ENCODE data around the gene RPTOR.

RPTOR gene

DNA sequence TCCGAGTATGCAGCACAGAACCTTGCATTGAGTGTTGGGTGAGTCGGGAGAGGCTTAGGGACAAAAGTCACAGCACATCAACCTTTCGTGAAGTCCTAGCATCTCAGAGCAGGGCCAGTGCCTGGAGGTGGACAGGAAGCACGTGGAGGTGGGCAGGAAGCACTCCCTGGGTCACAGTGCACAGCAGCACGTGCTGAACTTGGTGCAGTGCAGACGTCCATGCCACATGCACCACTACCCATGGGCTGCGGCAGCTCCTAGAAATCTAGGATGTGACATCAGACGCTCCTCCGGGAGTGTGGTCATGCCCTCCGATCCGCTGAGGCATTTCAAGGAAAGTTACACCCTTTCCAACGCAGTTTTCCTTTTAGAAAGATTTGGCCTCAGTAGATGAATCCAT lies 363.6 kb downstream of the RPTOR start:
- FAIRE-seq (no peak), DNase-seq (ENCODE audit: insufficient read length, low spot score) (no peak)
- TF ChIP-seq POLR2A (IDR thresholded peaks at IDR 0.05; ENCODE audit: low read depth, low read length) = no peak

DNA sequence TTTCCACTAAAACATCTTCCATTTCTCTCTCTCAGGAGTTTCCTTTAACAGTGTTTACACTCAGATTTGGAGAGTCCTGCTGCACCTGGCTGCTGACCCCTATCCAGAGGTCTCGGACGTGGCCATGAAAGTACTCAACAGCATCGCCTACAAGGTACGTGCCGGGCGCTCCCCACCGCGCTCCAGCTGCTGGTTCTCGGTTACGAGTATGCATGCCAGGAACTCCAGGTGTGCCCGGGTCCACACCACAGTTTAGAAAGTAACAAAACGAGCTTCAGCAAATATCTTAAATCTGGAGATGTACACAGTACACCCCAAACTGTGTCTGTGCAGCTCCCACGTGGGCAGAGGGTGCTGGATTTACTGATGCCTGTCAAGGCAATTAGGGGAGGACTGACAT lies 364.1 kb downstream of the RPTOR start:
- no peak for FAIRE-seq
- no peak for TF ChIP-seq POLR2A (IDR thresholded peaks at IDR 0.05; ENCODE audit: low read depth, low read length)

DNA sequence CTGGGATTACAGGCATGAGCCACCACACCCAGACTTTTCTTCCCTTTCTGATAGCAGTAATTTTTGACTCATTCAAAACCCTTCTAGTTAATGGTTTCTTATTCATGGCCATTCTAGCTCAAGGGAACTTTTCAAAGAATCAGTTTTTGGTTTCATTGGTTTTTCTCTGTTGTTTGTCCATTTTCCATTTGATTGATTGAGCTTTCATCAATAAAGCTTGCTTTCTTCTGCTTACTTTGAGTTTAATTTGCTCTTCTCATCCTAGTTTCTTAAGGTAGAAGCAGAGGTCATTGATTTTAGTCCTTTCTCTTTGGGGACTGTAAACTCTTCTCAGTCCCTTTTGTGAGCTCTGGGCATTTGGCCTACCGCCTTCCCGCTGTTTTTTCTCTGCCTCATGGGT lies 365.0 kb downstream of the RPTOR start:
- DNase-seq (ENCODE audit: insufficient read length, low spot score) (no peak), FAIRE-seq (no peak)
- TF ChIP-seq POLR2A (IDR thresholded peaks at IDR 0.05; ENCODE audit: low read depth, low read length) = no peak

More for the DNA sequence above, 364.1 kb downstream of the RPTOR start:
- DNase-seq (ENCODE audit: insufficient read length, low spot score) = no peak

DNA sequence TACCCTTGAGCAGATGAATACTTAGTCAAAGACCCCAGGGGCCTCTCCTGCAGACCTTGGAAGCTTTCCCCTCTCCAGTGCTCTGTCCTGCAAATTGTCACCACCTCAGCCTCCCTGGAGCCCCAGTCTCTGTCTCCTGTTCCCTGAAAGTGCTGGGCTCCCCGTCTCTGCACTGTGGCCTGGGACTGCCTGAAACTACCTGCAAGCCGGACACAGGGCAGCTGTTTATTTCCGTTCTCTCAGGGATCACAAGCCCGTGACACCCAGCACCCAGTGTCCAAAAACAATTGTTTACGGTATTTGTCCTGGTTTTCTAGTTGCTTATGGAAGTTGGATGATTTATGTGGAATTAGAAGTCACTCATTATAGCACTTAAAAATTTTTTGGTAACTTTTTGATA lies 365.4 kb downstream of the RPTOR start:
- DNase-seq (ENCODE audit: insufficient read length, low spot score) (no peak), FAIRE-seq (no peak)
- no peak for TF ChIP-seq POLR2A (IDR thresholded peaks at IDR 0.05; ENCODE audit: low read depth, low read length)

DNA sequence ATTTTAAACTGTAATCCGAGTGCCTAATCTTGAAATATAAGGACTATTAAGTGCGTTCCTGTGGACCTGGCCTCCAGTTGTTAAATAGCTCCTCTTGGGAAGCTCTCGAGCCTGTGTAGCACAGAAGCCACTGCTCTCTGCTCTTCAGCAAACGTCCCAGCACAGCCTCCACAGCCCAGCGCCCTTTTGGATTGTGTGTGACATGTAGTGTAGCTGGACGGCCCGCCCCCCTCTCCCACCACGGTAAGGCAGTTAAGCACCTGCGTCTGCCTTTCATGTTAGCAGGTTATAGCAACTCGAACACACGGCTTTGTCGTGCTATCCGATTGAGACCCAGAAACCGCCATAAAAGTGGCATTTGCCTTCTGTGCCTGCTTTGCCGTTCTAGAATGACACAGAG lies 367.8 kb downstream of the RPTOR start:
- FAIRE-seq (no peak), DNase-seq (ENCODE audit: insufficient read length, low spot score) (no peak)
- no peak for TF ChIP-seq POLR2A (IDR thresholded peaks at IDR 0.05; ENCODE audit: low read depth, low read length)

DNA sequence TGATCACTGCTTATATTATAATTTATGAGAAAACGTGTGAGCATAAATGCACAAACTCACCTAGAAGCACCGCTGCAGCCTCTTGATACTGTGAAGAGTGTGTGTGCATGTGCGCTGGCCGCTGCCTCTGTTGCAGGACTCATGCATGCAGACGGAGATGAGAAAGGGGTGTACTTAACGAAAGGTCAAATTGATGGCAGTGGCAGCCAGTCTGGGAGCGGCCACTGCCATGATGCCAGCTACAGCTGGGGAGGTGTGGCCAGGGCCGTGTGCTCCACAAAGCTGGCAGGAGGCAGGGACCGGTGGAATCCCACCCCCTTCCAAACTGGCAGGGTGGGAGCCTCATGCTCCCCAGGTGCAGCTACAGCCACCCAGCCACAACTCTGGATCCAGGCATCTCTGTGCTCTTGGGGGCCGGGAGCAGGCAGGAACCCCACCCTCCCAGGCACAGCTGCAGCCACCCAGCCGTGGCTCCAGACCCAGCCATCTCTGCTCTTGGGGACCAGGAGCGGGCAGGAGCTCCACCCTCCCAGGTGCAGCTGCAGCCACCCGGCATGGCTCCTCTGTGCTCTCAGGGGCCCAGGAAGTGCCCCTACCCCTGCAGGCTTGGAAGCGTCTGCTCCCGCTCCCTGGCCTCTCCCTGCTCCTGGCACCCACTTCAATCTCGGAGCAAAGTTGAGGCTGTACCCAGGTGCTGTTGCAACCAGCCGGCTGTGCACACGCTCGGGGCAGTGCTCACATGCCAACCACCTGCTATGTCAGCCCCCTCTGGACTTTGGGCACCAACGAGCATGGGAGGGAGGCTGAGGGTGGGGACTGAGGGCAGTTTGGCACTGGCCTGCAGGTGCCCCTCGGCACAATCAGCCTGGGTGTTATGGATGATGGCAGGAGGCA lies 369.5 kb downstream of the RPTOR start:
- DNase-seq (ENCODE audit: insufficient read length, low spot score) = no peak
- no peak for FAIRE-seq
- TF ChIP-seq POLR2A (IDR thresholded peaks at IDR 0.05; ENCODE audit: low read depth, low read length) = no peak

DNA sequence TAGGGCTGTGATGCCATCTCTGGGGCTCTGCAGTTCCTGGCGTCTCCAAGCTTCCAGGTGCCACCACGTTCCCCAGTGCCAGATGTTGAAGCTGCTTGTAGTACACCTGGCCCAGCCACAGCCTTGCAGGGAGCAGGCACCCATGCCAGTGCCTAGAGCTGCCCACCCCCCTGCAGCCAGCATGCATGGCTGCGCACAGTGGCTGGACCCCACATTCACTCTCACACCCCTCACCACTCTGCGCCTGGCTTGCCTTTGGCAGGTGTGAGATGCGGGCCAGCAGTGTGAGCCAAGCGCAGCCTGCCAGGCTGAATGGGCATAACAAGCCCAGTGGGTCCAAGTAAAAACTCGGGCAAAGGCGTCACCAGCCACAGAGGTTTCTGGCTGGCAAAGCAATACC lies 371.6 kb downstream of the RPTOR start:
- DNase-seq (ENCODE audit: insufficient read length, low spot score) (no peak), FAIRE-seq (no peak)
- no peak for TF ChIP-seq POLR2A (IDR thresholded peaks at IDR 0.05; ENCODE audit: low read depth, low read length)

DNA sequence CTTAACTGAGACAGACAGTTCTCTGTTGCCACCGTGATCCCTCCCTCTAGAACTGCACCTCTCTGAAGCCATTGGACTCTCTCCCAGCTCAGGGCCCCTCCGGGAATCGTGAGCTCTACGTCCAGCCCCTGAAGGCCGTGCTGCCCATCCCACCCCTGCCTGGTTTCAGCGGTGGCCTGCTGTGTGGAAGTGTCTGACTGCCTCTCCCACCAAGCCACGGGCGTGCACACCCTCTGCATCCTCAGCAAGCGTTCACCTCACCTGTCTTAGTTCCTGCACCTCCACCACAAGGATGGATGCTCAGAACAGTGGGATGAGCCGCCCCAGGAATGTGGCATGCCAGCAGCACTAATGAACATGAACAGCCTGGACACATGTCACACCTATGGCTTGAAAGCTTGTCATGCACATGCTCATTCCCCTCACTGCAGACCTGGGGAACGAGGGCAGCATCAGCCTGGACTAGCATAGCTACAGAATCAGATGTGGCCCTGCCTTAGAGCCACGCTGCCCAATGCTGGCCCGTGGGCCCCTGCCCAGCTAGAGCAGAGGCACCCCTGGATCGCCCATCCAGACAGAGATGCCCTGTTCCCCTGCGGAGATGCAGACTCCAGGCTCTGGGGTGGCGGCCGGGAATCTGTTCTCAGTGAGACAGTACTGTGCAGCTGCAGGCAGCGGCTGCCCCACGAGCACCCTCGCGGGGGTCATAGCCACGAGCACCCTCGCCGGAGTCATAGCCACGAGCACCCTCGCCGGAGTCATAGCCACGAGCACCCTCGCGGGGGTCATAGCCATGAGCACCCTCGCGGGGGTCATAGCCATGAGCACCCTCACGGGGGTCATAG lies 373.3 kb downstream of the RPTOR start:
- TF ChIP-seq POLR2A (IDR thresholded peaks at IDR 0.05; ENCODE audit: low read depth, low read length) = no peak
- DNase-seq (ENCODE audit: insufficient read length, low spot score) (no peak), FAIRE-seq (no peak)

DNA sequence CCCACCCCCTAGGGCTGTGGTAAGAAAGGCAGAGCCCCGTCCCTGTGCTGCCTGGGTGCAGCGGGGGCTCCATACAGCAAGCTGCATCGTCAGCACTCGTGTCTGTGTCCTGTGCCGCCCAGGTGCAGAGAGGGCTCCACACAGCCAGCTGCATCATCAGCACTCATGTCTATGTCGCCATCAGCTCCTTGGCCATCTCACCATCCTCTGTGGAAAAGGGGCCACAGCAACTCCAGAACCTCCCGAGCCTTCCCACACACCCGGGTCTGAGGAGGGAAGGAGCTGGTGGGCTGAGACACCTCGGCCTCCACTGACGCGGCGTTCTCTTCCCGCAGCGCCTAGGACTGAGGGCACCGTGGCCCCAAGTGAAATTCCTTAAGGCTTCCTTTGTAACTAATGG lies 374.1 kb downstream of the RPTOR start:
- no peak for TF ChIP-seq POLR2A (IDR thresholded peaks at IDR 0.05; ENCODE audit: low read depth, low read length)
- FAIRE-seq (no peak), DNase-seq (ENCODE audit: insufficient read length, low spot score) (no peak)

DNA sequence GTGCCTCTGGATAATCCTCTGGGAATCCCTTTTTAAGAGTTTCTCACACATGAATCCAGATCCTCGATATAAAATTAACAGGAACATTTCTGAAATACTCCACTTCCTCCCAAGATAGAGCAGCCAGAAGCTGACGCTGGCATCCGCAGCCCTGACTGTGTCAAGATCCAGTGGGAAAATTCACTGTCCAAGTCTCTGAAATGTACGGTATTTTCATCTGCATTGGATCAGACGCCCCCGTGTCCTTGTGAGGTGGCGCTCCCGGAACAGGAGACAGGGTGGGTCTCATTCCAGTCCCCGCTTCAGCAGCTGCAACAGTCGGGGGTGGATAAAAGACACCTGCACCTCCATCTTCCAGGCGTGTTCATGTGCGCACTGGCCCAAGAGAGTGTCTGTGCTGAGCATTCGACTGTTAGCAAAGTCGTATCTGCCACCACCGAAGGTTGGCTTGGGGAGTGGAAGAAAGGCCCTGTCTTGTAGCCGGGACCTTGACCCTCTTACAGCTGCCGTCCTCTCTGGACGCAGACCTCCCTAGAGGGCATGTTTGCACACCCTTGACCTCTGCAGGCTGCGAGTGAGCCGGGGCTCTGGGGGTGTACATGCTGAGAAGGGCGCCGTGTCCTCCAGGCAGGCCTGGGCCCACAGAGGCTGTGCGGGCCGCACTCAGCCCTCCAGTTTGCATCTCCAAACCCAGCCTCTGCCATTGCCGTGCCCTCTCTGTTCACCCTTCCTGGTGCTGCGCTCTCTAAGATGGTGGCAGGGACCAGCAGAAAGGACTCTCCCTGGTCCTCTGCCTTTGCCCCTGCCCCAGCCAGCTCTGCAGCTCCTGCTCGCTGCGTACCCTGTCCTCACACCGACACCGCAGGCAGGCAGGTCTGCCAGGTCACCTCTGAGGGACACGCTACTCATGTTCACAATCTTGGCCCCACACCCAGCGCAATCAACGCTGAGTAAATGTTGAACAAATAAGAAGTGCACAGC lies 375.0 kb downstream of the RPTOR start:
- no peak for TF ChIP-seq POLR2A (IDR thresholded peaks at IDR 0.05; ENCODE audit: low read depth, low read length)
- DNase-seq (ENCODE audit: insufficient read length, low spot score) (no peak), FAIRE-seq (no peak)

DNA sequence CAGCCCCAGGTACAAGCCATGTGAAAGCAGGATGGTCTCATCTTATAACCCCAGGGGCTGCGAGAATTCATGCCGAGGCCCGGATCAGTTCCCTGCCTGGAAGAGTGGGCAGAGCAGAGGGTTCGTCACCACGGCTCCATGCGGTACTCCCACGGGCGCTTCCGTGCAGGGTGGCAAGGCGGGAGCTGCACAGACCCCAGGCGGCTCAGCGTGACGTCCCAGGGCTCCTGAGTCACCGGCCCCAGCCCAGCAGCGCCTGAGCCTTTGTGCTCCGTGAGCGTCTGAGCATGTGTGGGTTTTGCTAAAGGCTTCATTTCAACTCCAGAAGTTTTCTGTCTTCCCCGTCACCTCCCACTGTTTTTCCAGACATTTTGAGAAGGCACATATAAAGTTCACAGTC lies 375.8 kb downstream of the RPTOR start:
- no peak for DNase-seq (ENCODE audit: insufficient read length, low spot score)
- TF ChIP-seq POLR2A (IDR thresholded peaks at IDR 0.05; ENCODE audit: low read depth, low read length) = no peak
- FAIRE-seq = no peak

DNA sequence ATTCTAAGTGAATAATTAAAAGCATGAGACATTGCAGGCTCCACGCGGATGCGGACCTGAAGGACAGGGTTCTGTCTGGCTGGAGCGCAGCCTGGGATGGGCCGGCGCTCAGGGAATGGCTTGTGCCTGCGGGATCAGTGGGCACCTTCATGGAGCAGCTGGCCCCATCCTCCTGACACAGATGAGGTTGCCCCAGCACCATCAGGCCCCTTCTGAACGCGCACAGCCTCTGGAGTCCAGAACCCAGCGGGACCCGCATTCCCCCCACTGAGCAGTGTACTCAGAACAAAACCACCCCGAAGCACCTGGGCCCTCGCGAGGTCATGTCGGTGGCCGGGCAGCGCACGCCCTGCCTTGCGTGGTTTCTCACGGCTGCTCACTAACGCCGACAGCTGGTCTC lies 376.5 kb downstream of the RPTOR start:
- FAIRE-seq = no peak
- no peak for DNase-seq (ENCODE audit: insufficient read length, low spot score)
- no peak for TF ChIP-seq POLR2A (IDR thresholded peaks at IDR 0.05; ENCODE audit: low read depth, low read length)

DNA sequence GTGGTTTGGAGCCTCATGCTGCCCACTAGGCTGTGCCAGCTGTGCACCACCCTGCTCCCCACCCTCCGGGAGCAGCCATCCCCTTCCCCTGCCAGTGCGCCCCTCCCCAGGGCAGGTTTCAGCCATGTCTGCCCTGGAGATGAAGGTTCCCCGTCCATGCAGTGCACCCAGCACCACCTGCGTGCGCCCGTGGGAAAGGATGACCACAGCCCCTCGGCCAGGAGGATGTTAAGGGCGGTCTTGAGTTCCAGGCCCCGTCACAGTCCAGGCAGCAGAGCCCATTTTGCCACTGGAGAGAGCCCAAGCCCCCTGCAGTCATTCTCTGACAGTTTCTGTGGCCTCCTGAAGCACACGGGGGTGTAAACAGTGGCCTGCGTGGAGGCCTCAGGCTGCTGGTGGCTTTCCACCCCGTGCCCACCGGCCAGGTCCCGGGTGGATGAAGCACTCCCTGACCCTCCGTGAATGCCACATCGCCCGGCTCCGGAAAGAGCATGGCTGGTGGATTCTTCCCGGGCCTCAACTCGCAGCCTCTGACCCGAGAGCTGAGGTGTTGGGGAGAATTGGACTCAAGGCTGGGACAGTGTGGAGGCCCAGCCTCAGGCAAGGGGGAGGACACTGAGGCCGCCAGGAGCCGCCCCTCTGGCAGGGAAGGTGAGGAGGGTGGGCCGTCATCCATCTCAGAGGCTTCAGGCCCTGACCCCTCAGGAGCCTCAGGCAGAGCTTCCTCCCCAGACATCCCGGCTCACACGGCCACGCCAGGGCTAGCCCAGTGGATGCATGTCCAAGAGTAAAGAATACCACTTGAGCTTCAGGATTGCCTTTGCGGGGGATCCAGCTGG lies 377.3 kb downstream of the RPTOR start:
- no peak for FAIRE-seq
- no peak for TF ChIP-seq POLR2A (IDR thresholded peaks at IDR 0.05; ENCODE audit: low read depth, low read length)
- DNase-seq (ENCODE audit: insufficient read length, low spot score) = no peak
